Activated naive CD4-positive, alpha-beta T cell treated with anti-CD3 and anti-CD28 coated beads for 36 hours (primary cell): ENCODE measurements around the gene SLC16A3. TPM values are rescaled to one million over a fixed set of nuclear protein-coding genes. Genes with fewer than 3 reads are reported as not detected.

Experiments
- CTCF ChIA-PET: fragments of 350-600 bp; sonication (Branson Sonifier 250); formaldehyde crosslinking; loops from one replicate; lab custom pipeline; 2021; ENCODE audit warnings: antibody characterized with exemption; lab: Charles Lee
- DNase-seq: peaks from one replicate; pipeline ENCODE4 v3.0.0-alpha.2; 2020
- H3K27ac Mint-ChIP-seq: one replicate; pipeline ENCODE4 v1.8.0; 2021; ENCODE audit warnings: mild to moderate bottlenecking, mixed read lengths
- H3K27me3 Mint-ChIP-seq: one replicate; pipeline ENCODE4 v1.8.0; 2021; ENCODE audit warnings: low read depth, mixed read lengths
- H3K36me3 Mint-ChIP-seq: one replicate; pipeline ENCODE4 v1.8.0; 2021; ENCODE audit warnings: low read depth, mixed read lengths
- H3K4me1 Mint-ChIP-seq: one replicate; pipeline ENCODE4 v1.8.0; 2021; ENCODE audit warnings: low read depth, mixed read lengths
- H3K4me3 Mint-ChIP-seq: one replicate; pipeline ENCODE4 v1.8.0; 2021; ENCODE audit warnings: mild to moderate bottlenecking, moderate library complexity, mixed read lengths
- H3K9me3 Mint-ChIP-seq: one replicate; pipeline ENCODE4 v1.8.0; 2021; ENCODE audit warnings: mixed read lengths
- intact Hi-C: fragments of 100-400 bp; cut with micrococcal nuclease; formaldehyde crosslinking; loops from one replicate; pipeline ENCODE4 v1.15.1; 2023
- total RNA-seq, 2 experiments: library from RNA; stranded (reverse); gene quantifications; one replicate each; pipeline ENCODE4 v1.2.3, GENCODE V29; 2021

The SLC16A3 gene
- total RNA-seq, 2 experiments from 2014 or later, result 15.2 to 18.3 TPM

- no peaks in the 10 kb centered on the region for H3K27me3 Mint-ChIP-seq
- H3K4me1 Mint-ChIP-seq, result peaks cover 30% of the 10 kb centered on the region
- intact Hi-C loops, result loop anchor here (1.0 to 2.0 kb wide), 3 partner anchors 56 to 114 kb away; no protein-coding TSS in a partner anchor
- H3K27ac Mint-ChIP-seq, result no peak overlapping the region
- DNase-seq, result peak; percentile 78
- H3K4me3 Mint-ChIP-seq, result no peak overlapping the region
- peaks cover 7% of the 10 kb centered on the region for H3K36me3 Mint-ChIP-seq
- CTCF ChIA-PET, result interaction anchor here (0.7 to 3.6 kb wide), 22 partner anchors 8 to 364 kb away, joined by 3 to 34 read pairs (median 4); no protein-coding TSS in a partner anchor
- no peaks in the 10 kb centered on the region for H3K9me3 Mint-ChIP-seq
Observed at GRCh38 chr17:82236142-82236971, 7.5 kb downstream of the SLC16A3 start.

GRCh38 chr17:82237083-82237745 lies 8.4 kb downstream of the SLC16A3 start:
- H3K27me3 Mint-ChIP-seq, result no peaks in the 10 kb centered on the region
- H3K4me1 Mint-ChIP-seq, result peaks cover 38% of the 10 kb centered on the region
- no peak overlapping the region for H3K27ac Mint-ChIP-seq
- no peak overlapping the region for H3K4me3 Mint-ChIP-seq
- no peak for DNase-seq
- no peaks in the 10 kb centered on the region for H3K9me3 Mint-ChIP-seq
- H3K36me3 Mint-ChIP-seq, result peaks cover 7% of the 10 kb centered on the region
- CTCF ChIA-PET, result interaction anchor here (0.6 to 3.6 kb wide), 16 partner anchors 7 to 365 kb away, joined by 3 to 34 read pairs (median 4); no protein-coding TSS in a partner anchor
- intact Hi-C loops, result loop anchor here (2.0 kb wide), 1 partner anchor 84 kb away; no protein-coding TSS in a partner anchor

GRCh38 chr17:82237746-82238471 lies 9.1 kb downstream of the SLC16A3 start:
- H3K27ac Mint-ChIP-seq, result peak overlapping the region; percentile 78
- H3K27me3 Mint-ChIP-seq, result no peaks in the 10 kb centered on the region
- intact Hi-C loops, result loop anchor here (2.0 kb wide), 3 partner anchors 25 to 181 kb away; partner anchors contain the start of genes CCDC57, HEXD and OGFOD3
- peaks cover 42% of the 10 kb centered on the region for H3K4me1 Mint-ChIP-seq
- no peaks in the 10 kb centered on the region for H3K9me3 Mint-ChIP-seq
- no peak overlapping the region for H3K4me3 Mint-ChIP-seq
- CTCF ChIA-PET, result interaction anchor here (0.6 to 3.6 kb wide), 6 partner anchors 17 to 113 kb away, joined by 3 to 34 read pairs (median 4); no protein-coding TSS in a partner anchor
- H3K36me3 Mint-ChIP-seq, result peaks cover 9% of the 10 kb centered on the region
- no peak for DNase-seq

GRCh38 chr17:82238472-82239201 lies 9.8 kb downstream of the SLC16A3 start:
- CTCF ChIA-PET, result interaction anchor here (1.0 to 1.3 kb wide), 3 partner anchors 9 to 37 kb away, joined by 3 to 5 read pairs (median 3); no protein-coding TSS in a partner anchor
- peak; percentile 85 for DNase-seq
- H3K27ac Mint-ChIP-seq, result peak overlapping the region; percentile 78
- peaks cover 42% of the 10 kb centered on the region for H3K4me1 Mint-ChIP-seq
- H3K9me3 Mint-ChIP-seq, result no peaks in the 10 kb centered on the region
- H3K36me3 Mint-ChIP-seq, result peaks cover 9% of the 10 kb centered on the region
- H3K27me3 Mint-ChIP-seq, result no peaks in the 10 kb centered on the region
- intact Hi-C loops, result loop anchor here (2.0 kb wide), 2 partner anchors 26 to 180 kb away; partner anchors contain the start of genes CCDC57, HEXD and OGFOD3
- H3K4me3 Mint-ChIP-seq, result peak overlapping the region; percentile 47

- Mint-ChIP-seq H3K27me3 (no peaks in the 10 kb centered on the region), H3K4me1 (peaks cover 44% of the 10 kb centered on the region), H3K4me3 (no peak overlapping the region), H3K9me3 (no peaks in the 10 kb centered on the region), H3K27ac (peak overlapping the region; percentile 36), H3K36me3 (peaks cover 16% of the 10 kb centered on the region)
- intact Hi-C loops, result loop anchor here (2.0 kb wide), 2 partner anchors 27 to 179 kb away; partner anchors contain the start of genes CCDC57, HEXD and OGFOD3
- CTCF ChIA-PET, result interaction anchor here (1.0 kb wide), 1 partner anchor 9 kb away, joined by 3 read pairs; no protein-coding TSS in a partner anchor
- no peak for DNase-seq
Observed at GRCh38 chr17:82239401-82239925, 10.6 kb downstream of the SLC16A3 start.

- CTCF ChIA-PET, result no interaction called here
- no peak for DNase-seq
- no peaks in the 10 kb centered on the region for H3K9me3 Mint-ChIP-seq
- no peak overlapping the region for H3K4me3 Mint-ChIP-seq
- peaks cover 20% of the 10 kb centered on the region for H3K36me3 Mint-ChIP-seq
- intact Hi-C loops, result loop anchor here (2.0 kb wide), 2 partner anchors 27 to 179 kb away; partner anchors contain the start of genes CCDC57, HEXD and OGFOD3
- H3K27ac Mint-ChIP-seq, result peak overlapping the region; percentile 84
- peaks cover 44% of the 10 kb centered on the region for H3K4me1 Mint-ChIP-seq
- no peaks in the 10 kb centered on the region for H3K27me3 Mint-ChIP-seq
Observed at GRCh38 chr17:82239926-82240505, 11.2 kb downstream of the SLC16A3 start.

- intact Hi-C loops, result no loop called here
- CTCF ChIA-PET, result interaction anchor here (1.4 to 1.5 kb wide), 2 partner anchors 9 to 24 kb away, joined by 3 read pairs; no protein-coding TSS in a partner anchor
- Mint-ChIP-seq H3K9me3 (no peaks in the 10 kb centered on the region), H3K4me1 (peaks cover 44% of the 10 kb centered on the region), H3K36me3 (peaks cover 24% of the 10 kb centered on the region), H3K27me3 (no peaks in the 10 kb centered on the region), H3K27ac (peak overlapping the region; percentile 84), H3K4me3 (no peak overlapping the region)
- DNase-seq, result no peak
Observed at GRCh38 chr17:82240506-82241182, 11.8 kb downstream of the SLC16A3 start.

GRCh38 chr17:82241183-82241925 lies 12.5 kb downstream of the SLC16A3 start:
- peak overlapping the region; percentile 84 for H3K27ac Mint-ChIP-seq
- CTCF ChIA-PET, result interaction anchor here (0.9 to 1.5 kb wide), 3 partner anchors 10 to 35 kb away, joined by 3 read pairs; no protein-coding TSS in a partner anchor
- peaks cover 42% of the 10 kb centered on the region for H3K4me1 Mint-ChIP-seq
- no peak overlapping the region for H3K4me3 Mint-ChIP-seq
- H3K27me3 Mint-ChIP-seq, result no peaks in the 10 kb centered on the region
- DNase-seq, result peak; percentile 87
- intact Hi-C loops, result no loop called here
- H3K9me3 Mint-ChIP-seq, result no peaks in the 10 kb centered on the region
- H3K36me3 Mint-ChIP-seq, result peaks cover 24% of the 10 kb centered on the region

- CTCF ChIA-PET, result interaction anchor here (0.9 to 1.5 kb wide), 2 partner anchors 22 to 36 kb away, joined by 3 read pairs; no protein-coding TSS in a partner anchor
- Mint-ChIP-seq H3K36me3 (peaks cover 26% of the 10 kb centered on the region), H3K27me3 (no peaks in the 10 kb centered on the region), H3K4me3 (no peak overlapping the region), H3K4me1 (peaks cover 43% of the 10 kb centered on the region), H3K9me3 (no peaks in the 10 kb centered on the region), H3K27ac (peak overlapping the region; percentile 84)
- no peak for DNase-seq
- intact Hi-C loops, result no loop called here
Observed at GRCh38 chr17:82241926-82242697, 13.3 kb downstream of the SLC16A3 start.
